GM23248 (cell line): ENCODE results near the gene TTC22. TPM values are rescaled to one million over a fixed set of nuclear protein-coding genes. Genes with fewer than 3 reads are reported as not detected.

ENCODE experiments used
- DNase-seq: peaks from one replicate; pipeline ENCODE4 v3.0.0-alpha.2; 2015
- H2AFZ ChIP-seq: fragments of 200-600 bp; sonication (generic); 2 replicates; pipeline ENCODE4 v1.6.1; 2016; ENCODE audit warnings: antibody characterized with exemption
- H3F3A ChIP-seq: fragments of 200-600 bp; sonication (generic); 2 replicates; pipeline ENCODE4 v1.6.1; 2016; ENCODE audit warnings: mild to moderate bottlenecking, antibody characterized with exemption, mixed run types; ENCODE audit not compliant: insufficient read depth
- H3K27ac ChIP-seq: fragments of 200-600 bp; sonication (generic); 2 replicates; pipeline ENCODE4 v1.5.1; 2016; ENCODE audit warnings: mild to moderate bottlenecking
- H3K27me3 ChIP-seq: fragments of 200-600 bp; sonication (generic); replicated peaks from 2 replicates; pipeline ENCODE4 v1.6.1; 2016; ENCODE audit warnings: mild to moderate bottlenecking; ENCODE audit not compliant: insufficient read depth
- H3K36me3 ChIP-seq: fragments of 200-600 bp; sonication (generic); 2 replicates; pipeline ENCODE4 v1.6.1; 2016; ENCODE audit warnings: low read depth, mild to moderate bottlenecking
- H3K4me1 ChIP-seq: fragments of 200-600 bp; sonication (generic); 2 replicates; pipeline ENCODE4 v1.6.1; 2016; ENCODE audit warnings: mild to moderate bottlenecking; ENCODE audit not compliant: insufficient read depth
- H3K4me2 ChIP-seq: fragments of 200-600 bp; sonication (generic); one replicate; pipeline ENCODE4 v1.6.1; 2016; ENCODE audit warnings: mild to moderate bottlenecking; ENCODE audit not compliant: unreplicated experiment
- H3K4me3 ChIP-seq: fragments of 200-600 bp; sonication (generic); 2 replicates; pipeline ENCODE4 v1.5.1; 2016; ENCODE audit warnings: mild to moderate bottlenecking
- H3K79me2 ChIP-seq: fragments of 200-600 bp; sonication (generic); 2 replicates; pipeline ENCODE4 v1.6.1; 2016; ENCODE audit warnings: mild to moderate bottlenecking; ENCODE audit not compliant: insufficient read depth
- H3K9ac ChIP-seq: fragments of 200-600 bp; sonication (generic); 2 replicates; pipeline ENCODE4 v1.6.1; 2016; ENCODE audit warnings: mild to moderate bottlenecking
- H3K9me2 ChIP-seq: fragments of 200-600 bp; sonication (generic); 2 replicates; pipeline ENCODE4 v1.6.1; 2016; ENCODE audit warnings: mixed run types, mild to moderate bottlenecking, moderate library complexity; ENCODE audit not compliant: insufficient read depth
- H3K9me3 ChIP-seq: fragments of 200-600 bp; sonication (generic); one replicate; pipeline ENCODE4 v1.6.1; 2017; ENCODE audit warnings: low read depth
- H4K20me1 ChIP-seq: fragments of 200-600 bp; sonication (generic); 2 replicates; pipeline ENCODE4 v1.6.0; 2016; ENCODE audit not compliant: insufficient read depth
- EZH2 ChIP-seq: fragments of 200-600 bp; sonication (generic); IDR thresholded peaks from 2 replicates; pipeline ENCODE4 v1.6.1; 2018; ENCODE audit warnings: antibody characterized with exemption, mild to moderate bottlenecking; ENCODE audit not compliant: insufficient read depth, poor library complexity, severe bottlenecking
- EZH2phosphoT487 ChIP-seq: fragments of 200-600 bp; sonication (generic); IDR thresholded peaks from 2 replicates; pipeline ENCODE4 v1.6.1; 2018; ENCODE audit warnings: antibody characterized with exemption, moderate library complexity, mild to moderate bottlenecking, low read depth; ENCODE audit not compliant: insufficient read depth
- WGBS, 2 experiments: methylation state at CpG; one replicate each; pipeline ENCODE4 v1.1.6; 2015 to 2017; ENCODE audit warnings: low lambda C conversion rate in 2 of 2, low coverage in 1 of 2; ENCODE audit errors: missing lambda C conversion rate in 2 of 2; 5-methylcytosine and 5-hydroxymethylcytosine counted together
- in situ Hi-C: fragments of 300-500 bp; cut with MboI; formaldehyde crosslinking; loops from 2 replicates; pipeline ENCODE4 v1.15.0; 2020
- polyA plus RNA-seq: library from polyadenylated mRNA; unstranded; fragments of >200 nt; fragmentation: Nextera tagmentation; extraction: Ambion mirVana; gene quantifications from 2 replicates; pipeline ENCODE4 v1.2.1, GENCODE V29; 2016
- total RNA-seq: library from RNA; depleted of rRNA; stranded (reverse); fragments of >200 nt; shearing (Covaris generic); gene quantifications from 2 replicates; pipeline ENCODE4 v1.2.3, GENCODE V29; 2014

Gene TTC22
- total and polyA plus RNA-seq, 2 experiments from 2014 or later, result not detected

GRCh38 chr1:54849219-54850068 lies 48.3 kb upstream of the TTC22 start:
- Histone ChIP-seq H3K27ac (peak overlapping the region; percentile 85), H3K36me3 (no peaks in the 10 kb centered on the region; the same call in none of the 2 replicates)

DNA sequence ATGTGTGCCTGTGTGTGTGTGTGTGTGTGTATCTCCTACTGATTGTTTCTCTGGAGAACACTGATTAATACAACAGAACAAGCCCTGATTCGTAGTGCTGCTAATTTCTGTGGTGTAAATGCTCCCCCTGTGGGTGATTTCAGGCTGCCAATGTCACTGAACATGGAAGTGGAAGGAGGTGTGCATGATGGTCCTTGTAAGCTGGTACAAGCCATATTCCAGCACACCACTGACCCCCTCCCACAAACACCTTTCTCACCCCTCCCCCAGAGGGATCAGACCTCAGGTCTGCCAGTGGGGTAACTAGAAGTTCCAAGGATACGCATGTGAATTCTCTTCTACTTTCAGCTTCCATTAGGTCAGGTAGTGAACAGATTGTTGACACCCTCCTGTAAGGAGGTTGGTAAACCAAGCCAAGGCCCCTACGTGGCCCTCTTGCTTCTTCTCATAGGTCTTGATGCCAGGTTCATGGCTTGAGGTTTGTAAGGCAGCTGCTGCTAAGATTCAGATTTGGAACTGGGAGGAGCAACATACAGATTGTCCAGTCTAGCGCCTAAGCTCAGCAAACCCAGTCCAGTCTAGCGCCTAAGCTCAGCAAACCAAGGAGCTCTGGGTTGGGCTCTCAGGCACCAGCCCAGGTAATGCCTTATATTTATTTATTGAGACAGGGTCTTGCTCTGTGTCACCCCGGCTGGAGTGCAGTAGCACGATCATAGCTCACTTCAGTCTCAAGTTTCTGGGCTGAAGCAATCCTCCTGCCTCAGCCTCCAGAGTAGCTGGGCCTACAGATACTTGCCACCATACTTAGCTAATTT lies 47.2 kb upstream of the TTC22 start:
- H3K27me3 ChIP-seq, result no peaks in the 10 kb centered on the region
- H2AFZ ChIP-seq, result no peak overlapping the region
- 97 to 99% methylated on average over 7 of the region's 7 CpGs for WGBS, 2 experiments
- H3K9ac ChIP-seq, result no peak overlapping the region
- in situ Hi-C loops, result no loop called here
- H3K36me3 ChIP-seq, result no peaks in the 10 kb centered on the region; the same call in none of the 2 replicates
- no peaks in the 10 kb centered on the region for H3K79me2 ChIP-seq
- H3K4me3 ChIP-seq, result no peak overlapping the region
- peaks cover 29% of the 10 kb centered on the region for H3F3A ChIP-seq
- no peaks in the 10 kb centered on the region for H3K9me2 ChIP-seq
- H4K20me1 ChIP-seq, result no peaks in the 10 kb centered on the region
- DNase-seq, result no peak
- no peak for TF ChIP-seq EZH2
- no peak for TF ChIP-seq EZH2phosphoT487
- peaks cover 24% of the 10 kb centered on the region for H3K4me1 ChIP-seq
- H3K9me3 ChIP-seq, result no peaks in the 10 kb centered on the region
- H3K27ac ChIP-seq, result no peak overlapping the region
- H3K4me2 ChIP-seq, result no peak overlapping the region

More at GRCh38 chr1:54849219-54850068, 48.3 kb upstream of the TTC22 start:
- 54% methylated on average over 6 of the region's 6 CpGs for WGBS, 2 experiments
- TF ChIP-seq EZH2phosphoT487, result no peak
- TF ChIP-seq EZH2, result no peak
- H3K9me2 ChIP-seq, result no peaks in the 10 kb centered on the region
- H2AFZ ChIP-seq, result no peak overlapping the region
- H3K4me1 ChIP-seq, result peaks cover 24% of the 10 kb centered on the region
- peaks cover 29% of the 10 kb centered on the region for H3F3A ChIP-seq
- no peak for DNase-seq
- no peaks in the 10 kb centered on the region for H3K27me3 ChIP-seq
- in situ Hi-C loops, result no loop called here
- peak overlapping the region; percentile 69 for H3K4me2 ChIP-seq
- no peaks in the 10 kb centered on the region for H3K79me2 ChIP-seq
- no peaks in the 10 kb centered on the region for H3K9me3 ChIP-seq
- H4K20me1 ChIP-seq, result no peaks in the 10 kb centered on the region
- H3K4me3 ChIP-seq, result no peak overlapping the region
- no peak overlapping the region; the same call in 1 of the 2 replicates for H3K9ac ChIP-seq

GRCh38 chr1:54846716-54847284 lies 45.7 kb upstream of the TTC22 start:
- H3K36me3 ChIP-seq, result no peaks in the 10 kb centered on the region; the same call in none of the 2 replicates
- H3K27ac ChIP-seq, result no peak overlapping the region
- H3K4me1 ChIP-seq, result peaks cover 22% of the 10 kb centered on the region
- in situ Hi-C loops, result no loop called here
- DNase-seq, result no peak
- H3K9ac ChIP-seq, result no peak overlapping the region
- H3K4me3 ChIP-seq, result no peak overlapping the region
- H3K4me2 ChIP-seq, result no peak overlapping the region
- H3F3A ChIP-seq, result peaks cover 23% of the 10 kb centered on the region
- no peak overlapping the region for H2AFZ ChIP-seq
- H3K9me3 ChIP-seq, result no peaks in the 10 kb centered on the region
- no peaks in the 10 kb centered on the region for H4K20me1 ChIP-seq
- H3K79me2 ChIP-seq, result no peaks in the 10 kb centered on the region
- 88 to 94% methylated on average over 9 of the region's 9 CpGs for WGBS, 2 experiments
- H3K27me3 ChIP-seq, result no peaks in the 10 kb centered on the region
- no peak for TF ChIP-seq EZH2phosphoT487
- TF ChIP-seq EZH2, result no peak
- no peaks in the 10 kb centered on the region for H3K9me2 ChIP-seq

- Histone ChIP-seq H3K9me2 (no peaks in the 10 kb centered on the region), H3K79me2 (no peaks in the 10 kb centered on the region), H3F3A (peaks cover 18% of the 10 kb centered on the region), H3K36me3 (no peaks in the 10 kb centered on the region), H3K9ac (no peak overlapping the region), H3K4me3 (no peak overlapping the region), H2AFZ (no peak overlapping the region), H3K27ac (no peak overlapping the region), H3K9me3 (no peaks in the 10 kb centered on the region), H3K4me1 (peaks cover 17% of the 10 kb centered on the region), H4K20me1 (no peaks in the 10 kb centered on the region), H3K27me3 (no peaks in the 10 kb centered on the region), H3K4me2 (no peak overlapping the region)
- DNase-seq, result no peak
- in situ Hi-C loops, result no loop called here
- no peak for TF ChIP-seq EZH2phosphoT487
- TF ChIP-seq EZH2, result no peak
- WGBS, 2 experiments, result 98 to 100% methylated on average over 3 of the region's 3 CpGs
These were observed 45.2 kb upstream of the TTC22 start for GRCh38 chr1:54846301-54846700.
